CD4-positive, alpha-beta T cell treated with Interleukin-6 at 100 ng/mL for 8 hours (primary cell): ENCODE results near the gene PRDM16.

ENCODE experiments used
- DNase-seq: peaks from one replicate; pipeline ENCODE4 v3.0.0-alpha.2; 2020; ENCODE audit warnings: mixed read lengths, low spot score

PRDM16 gene

DNA sequence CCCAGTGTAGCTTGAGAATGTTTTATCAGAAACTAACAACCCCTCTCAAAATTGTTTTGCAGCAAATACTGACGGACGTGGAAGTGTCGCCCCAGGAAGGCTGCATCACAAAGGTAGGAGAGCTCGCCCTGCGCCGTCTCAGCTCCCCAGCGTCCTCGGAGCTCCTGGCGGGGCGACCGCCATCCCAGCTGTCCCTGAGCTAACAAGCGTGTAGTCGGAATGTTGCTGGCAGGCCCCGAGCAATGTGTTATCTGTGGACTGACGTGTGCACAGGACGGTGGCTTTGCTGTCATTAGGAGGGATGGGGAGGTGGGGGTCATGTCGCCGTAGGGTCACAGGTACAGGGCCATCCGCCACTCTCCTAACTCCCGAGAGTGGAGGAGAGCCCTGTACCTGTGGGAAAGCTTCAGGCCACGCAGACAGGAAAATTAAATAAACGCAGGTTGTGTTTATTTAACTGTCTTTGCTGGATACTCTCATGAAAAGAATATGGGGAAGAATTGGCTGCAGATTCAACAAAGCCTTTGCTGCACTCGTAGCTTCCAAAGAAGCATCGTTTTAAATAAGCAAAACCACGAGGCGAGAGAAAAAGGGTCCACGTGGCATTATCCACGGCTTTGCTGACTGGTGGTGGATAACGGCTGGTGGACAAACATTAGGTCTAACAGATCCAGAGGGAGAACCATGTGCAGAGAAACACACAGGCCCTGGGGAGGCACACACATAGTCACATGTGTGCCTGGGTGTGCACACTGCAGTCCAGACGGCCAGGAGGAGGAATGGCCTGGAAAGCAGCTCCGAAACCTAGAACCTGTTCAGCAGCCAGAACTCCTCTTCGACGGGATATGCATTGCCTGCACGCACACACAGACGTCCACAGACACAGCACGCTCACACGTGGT lies 175.3 kb downstream of the PRDM16 start:
- DNase-seq = no peak

DNA sequence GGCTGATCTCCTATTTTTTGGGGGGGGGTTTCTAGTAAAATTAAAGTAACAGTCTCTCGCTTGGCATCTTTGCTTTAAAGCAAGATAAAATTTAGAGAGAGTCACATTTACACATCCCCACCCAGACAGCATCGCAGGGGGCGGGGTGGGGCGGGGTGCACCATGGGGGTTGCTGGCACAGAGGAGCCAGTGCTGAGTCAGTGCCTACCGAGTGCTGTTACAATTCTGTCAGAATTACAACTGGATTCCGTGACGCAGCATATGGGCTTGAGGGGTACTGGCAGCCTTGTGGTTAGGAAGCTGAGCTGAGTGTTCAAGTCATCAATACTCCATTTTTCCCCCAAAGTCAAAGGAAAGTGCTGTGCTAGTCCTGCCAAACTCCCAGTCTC lies 175.9 kb downstream of the PRDM16 start:
- DNase-seq = no peak

DNA sequence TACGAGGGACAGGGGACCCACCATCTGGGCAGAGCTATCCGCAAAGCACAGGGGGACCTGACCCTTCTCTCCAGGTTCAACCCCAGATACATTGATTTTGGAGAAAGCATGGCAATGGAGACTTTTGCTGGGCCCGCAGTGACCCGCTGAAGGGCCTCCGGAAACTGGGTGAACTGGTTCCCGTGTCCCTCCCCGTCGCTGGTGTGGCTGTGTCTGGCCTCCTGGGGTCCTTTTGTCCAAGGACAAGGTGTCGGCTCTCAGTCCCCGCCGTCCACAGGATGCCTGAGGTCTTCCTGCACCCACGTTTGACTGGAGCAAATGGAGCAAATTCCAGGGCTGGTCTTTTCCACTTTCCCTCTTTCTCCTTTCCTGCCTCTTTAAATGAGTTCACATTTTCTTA lies 176.3 kb downstream of the PRDM16 start:
- no peak for DNase-seq

DNA sequence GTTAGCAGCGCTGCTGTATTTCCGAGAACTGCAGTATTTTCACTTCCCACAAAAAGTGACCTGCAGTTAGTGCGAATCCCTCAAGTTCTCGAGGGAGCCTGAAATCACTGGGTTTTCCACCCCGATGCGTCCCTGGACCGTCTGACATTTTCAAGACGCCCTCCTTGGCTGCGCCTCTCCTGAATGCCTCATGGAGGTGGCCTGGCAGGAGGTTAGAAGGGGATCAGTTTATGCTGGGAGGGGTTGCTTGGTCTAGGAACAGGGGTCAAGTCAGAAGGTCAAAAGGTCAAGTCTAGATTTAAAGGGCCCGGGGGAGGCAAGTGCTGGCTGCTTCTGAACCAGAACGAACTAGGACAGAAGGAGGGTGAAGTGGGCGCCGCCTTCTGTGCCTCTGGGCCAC lies 176.8 kb downstream of the PRDM16 start:
- DNase-seq = no peak

DNA sequence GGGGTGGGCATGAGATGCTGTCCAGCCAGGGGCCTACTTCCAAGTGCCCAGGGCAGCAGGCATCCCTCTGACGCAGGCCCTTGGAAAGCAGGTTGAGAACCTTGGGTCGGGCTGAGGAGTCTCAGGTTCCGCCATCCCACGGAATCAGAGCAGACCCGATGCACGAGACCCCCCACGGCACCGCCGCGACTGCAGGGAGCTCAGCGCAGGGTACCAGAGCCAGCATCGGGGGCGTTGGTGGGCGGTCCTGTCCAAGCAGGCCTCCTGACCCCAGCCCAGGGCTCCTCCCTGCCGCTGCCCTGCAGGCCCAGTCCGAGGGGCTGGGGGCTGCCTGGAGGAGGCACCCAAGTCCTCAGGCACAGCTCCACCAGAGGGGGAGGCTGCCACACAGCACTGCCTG lies 177.2 kb downstream of the PRDM16 start:
- no peak for DNase-seq

DNA sequence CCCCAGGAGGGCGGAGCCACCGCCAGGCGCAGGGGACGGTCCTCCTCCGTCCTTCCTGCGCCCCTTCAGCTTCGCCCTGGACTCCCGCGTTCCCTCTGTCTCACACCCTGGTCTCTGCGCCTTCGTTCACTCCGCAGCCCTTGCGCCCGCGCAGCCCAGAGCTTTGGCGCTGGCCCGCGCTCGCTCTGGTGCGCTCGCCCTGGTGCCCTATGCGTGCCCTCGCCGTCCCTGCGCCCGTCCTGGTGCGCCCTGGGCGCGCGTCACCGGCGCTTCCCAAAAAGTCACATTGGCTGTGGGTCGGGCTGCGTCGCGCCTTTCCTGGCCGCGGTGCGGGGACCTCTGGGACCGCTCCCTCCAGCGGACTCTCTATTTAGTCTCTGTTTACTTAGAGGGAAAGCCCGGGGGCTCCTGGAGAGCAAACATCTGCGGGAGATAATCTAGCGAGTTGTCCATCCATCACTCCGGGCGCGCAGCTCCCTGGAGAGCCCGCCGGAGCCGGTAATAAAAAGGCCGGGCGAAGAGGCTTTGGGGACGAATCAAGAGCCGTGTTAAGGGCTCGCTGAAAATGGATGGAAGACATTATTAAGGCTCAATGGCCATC lies 178.6 kb downstream of the PRDM16 start:
- no peak for DNase-seq

DNA sequence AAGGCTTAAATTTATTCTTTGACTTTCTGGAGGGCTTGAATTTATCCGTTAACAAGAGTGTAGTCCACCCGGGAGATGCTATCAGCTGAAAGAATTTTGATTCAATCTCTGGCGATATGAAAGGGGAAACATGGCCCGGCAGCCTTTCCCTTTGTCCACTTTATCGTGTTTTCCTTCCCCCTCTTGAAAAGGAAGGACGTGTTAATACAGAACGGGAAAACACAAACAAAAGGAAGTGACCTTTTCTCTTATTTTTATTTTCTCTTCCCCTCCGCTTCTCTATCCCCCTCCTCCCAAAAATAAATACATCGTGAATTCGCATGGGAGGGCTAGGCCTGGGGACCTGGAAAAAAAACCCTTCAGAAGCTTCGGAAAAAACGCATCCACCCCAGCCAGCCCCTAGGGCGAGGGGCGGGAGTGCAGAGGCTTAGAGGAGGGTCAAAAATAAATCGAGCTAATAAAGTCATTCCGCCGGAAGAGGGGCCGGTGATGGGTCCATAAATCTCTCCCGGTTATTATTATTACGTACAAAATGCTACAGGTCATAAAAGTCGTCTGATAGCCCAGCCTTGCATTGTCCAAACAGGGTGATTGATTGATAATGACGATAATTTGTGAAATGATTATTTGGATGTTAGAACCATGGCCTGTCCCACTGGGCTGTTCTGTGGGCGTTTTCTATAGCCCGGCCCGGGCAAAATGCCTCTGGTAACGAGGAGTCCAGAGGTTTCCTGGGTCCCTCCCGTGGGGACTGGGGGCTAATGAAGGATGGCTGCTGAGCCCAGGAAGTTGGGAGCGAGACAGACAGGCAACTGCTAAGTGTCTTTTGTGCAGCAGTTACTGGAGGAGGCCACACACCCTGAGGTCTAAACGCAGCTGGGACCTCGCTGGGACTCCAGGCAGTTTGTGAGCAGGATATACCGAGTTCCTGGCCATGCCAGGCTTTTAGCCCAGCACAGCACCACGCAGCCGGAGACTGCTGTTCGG lies 179.4 kb downstream of the PRDM16 start:
- DNase-seq = no peak

DNA sequence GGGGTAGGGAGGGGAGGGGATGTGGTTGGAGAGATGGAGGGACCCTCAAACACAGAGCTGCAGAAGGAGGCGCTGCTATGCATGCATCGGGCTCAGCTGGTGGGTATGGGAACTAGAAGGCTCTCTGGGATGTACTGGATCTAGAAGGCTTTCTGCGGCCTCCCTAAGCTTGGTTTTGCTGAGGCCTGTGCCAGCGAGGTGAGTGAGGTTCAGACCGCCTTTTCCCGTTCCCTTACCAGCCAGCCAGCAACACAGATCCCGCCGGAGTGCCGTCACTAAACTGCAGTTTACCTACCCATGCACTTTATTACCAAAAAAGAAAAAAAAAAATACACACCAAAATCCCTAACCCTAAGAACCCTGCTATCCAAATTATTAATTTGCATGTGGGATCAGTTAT lies 180.2 kb downstream of the PRDM16 start:
- no peak for DNase-seq

DNA sequence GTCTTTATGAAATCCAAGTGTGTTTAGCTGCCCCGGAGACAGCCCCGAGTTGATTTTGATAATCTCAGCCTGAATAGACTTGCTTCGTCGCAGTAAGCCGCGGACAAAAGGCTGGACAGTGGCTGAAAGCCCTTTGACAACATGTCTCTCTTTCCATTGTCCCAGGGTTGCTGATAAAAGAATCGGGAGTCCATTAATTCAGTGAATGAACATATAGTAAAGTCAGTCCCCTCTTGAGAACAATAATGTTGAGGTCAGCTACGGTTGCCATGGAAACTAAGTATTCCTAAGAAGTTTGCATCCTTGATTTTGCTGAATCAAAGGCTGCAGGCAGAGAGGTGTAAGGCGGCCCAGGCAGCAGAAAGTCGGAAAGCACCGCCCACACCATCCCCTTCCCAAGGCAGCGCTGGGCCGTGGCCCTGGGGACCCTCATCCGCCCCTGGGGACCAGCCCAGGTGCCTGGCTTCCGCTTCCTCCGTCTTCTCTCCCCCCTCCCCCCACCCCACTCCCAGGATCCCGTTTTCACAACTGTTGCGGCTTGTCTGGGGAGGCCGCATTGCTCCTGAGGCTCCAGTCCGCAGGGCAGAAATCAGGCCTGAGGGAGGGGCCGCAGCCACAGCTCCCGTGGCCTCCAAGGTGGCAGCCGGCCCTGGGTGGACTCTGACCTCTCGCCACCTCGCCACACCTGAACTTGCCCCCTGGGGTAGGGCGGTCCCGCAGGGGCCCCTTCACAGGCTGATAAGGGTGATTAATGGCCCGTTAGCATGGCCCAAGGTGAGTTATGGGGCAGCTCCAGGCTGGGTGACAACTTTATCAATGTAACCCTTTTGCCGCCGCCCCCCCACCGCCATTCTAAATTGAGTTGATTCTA lies 180.9 kb downstream of the PRDM16 start:
- no peak for DNase-seq

DNA sequence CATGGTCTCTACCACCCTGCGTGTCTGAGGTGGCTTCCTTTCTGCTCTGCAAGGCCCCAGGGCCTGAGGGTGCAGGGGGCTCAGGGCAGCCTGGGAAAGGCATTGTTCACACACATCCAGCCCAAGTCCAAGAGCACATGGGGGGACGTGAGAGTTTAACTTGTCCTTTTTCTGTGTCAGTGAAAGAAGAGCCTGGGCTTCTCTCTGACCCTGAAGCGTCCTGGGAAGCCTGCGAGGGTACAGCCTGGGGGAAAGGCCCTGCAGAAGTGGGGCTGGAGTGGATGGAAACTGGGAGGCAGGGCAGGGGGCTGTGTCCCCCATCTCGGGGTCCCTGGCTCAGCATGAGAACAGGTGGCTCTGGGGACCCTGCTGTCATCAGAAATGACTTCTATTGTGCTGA lies 181.6 kb downstream of the PRDM16 start:
- DNase-seq = no peak

DNA sequence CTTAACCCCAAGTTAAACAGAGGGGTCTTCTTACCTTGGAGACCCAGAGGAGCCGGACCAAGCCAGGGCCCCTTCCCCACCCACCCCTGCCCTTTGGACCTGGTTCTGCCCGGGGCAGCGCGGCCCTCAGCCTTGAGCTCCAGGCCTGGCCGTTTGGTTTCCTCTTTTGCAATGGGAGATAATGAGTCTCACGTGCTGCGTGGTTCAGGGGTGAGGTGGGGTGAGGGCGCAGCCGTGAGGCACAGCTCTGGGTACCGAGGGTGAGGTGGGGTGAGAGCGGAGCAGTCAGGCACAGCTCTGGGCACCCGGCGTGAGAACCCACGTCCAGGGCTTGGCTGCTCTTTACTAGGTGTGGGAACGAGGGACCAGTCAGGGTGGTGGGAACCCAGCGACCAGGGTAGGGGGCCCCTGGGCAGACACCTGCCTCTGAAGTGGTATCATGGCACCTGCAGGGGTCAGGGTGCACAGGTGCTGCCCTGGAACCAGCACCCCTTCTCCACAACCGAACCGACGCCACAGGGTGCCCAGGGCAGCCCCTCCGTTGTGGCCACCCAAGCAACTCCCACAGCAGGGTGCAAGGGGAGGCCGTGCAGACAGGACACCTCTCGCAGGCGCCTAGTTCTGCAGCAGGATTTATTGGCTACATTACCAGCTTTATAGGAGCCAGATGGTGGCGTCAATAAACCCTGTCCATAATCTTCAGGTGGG lies 182.2 kb downstream of the PRDM16 start:
- DNase-seq = no peak

DNA sequence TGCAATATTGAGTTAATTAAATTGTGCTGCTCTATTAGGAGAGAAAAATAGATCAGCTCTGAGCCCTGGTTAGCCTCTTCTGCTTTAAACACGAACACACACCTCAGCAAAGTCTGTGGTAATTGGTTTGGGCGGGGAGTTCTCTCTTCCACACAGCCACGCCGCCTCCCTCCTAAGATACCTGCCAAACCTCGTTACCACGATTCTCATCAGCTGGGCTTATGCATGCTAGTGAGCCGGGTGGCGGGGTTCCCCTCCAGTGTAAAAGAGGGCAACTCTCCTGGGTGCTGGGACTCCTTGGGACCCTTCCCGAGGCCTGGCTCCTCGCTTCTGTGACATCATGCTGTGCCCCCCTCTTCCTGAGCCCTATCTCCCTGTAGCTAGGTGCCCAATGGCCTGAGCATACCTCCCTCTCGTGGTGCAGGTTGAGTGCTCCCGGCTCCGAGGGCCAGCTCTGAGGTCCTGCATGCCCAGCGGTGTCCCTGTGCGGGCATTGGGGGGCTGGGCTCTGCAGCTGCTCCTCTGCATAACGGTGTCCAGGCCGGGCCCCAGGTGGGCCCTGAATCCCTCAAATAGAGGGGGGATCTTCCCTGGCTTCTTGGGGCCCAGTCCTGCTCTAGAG lies 182.9 kb downstream of the PRDM16 start:
- no peak for DNase-seq

DNA sequence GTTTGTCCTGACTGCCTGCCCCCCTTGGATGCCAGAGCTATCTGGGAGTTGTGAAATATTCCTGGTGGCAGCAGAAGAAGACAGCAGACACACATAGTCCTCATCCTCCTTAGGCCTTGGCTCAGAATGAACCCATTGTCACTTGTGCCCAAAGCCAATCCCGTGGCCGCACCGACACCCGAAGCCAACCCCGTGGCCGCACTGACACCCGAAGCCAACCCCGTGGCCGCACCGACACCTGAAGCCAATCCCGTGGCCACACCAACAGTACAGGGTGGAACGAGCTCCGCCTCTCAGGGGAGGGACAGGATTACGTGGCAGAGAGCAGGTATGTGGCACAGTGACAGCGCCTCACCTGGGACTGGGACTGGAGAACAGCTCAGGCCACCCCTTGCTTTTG lies 186.7 kb downstream of the PRDM16 start:
- no peak for DNase-seq

DNA sequence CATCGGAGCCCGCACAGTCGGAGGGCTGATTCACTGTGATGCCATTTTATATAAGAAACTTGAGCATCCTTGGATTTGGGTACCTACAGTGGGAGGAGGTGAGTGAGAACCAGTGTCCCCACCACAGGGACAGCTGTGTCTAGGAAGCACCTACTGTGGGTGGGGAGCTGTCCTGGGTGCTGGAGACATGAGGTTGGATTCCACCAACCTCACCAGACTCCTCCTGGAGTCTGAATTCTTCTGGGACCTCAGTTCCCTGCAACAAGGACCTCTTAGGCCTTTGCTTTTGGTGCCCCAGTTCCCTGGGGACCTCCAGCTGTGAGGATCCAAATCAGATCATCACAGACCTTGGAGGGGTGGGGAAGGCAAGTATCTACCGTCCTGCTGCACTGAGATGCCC lies 188.8 kb downstream of the PRDM16 start:
- DNase-seq = no peak

DNA sequence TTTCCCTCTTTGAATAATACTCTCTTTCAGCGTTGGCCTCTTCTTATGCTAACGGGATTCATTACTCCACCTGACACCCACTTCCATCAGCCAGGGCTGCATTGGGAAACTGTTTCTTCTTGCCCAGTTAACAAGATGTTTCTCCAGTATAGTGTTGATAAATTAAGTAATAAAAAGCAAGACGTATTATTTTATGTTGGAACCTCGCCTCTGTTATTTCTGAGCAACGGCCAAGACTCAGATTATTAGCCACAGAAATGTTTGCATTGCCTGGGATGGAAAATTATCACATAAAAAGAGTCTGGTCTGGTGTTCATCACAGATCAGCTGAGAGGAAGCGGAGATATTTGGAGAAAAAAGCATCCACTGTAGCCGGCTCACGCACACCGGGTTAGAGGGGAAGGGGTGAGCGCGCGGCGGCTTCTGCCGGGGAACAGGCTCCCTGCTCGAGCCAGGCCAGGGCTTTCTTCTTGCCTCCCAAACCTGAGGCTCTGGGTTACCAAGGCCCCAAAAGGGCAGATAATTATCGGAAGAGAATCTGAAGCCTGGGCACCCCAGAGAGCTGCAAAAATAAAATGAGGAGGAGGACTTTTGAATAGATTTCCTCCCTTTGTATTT lies 189.5 kb downstream of the PRDM16 start:
- no peak for DNase-seq

DNA sequence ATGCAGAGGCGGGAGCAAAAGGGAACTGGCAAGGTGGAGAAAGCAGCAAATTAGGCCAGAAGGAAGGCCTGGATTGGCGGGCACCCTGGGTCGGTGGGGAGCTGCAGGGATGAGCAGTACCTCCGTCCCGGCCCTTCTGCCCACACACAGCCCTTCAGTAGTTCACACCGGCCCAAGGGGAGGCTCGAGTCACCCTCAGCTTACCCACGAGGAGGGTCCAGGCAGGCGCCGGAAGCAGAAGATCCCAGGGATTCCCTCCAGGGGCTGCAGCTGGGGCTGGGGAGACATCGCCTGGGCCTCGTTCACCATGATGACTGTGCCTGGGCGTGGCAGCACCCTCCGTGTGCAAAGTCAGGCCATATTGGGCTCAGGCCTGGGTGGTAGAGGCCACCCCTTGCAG lies 190.0 kb downstream of the PRDM16 start:
- no peak for DNase-seq

DNA sequence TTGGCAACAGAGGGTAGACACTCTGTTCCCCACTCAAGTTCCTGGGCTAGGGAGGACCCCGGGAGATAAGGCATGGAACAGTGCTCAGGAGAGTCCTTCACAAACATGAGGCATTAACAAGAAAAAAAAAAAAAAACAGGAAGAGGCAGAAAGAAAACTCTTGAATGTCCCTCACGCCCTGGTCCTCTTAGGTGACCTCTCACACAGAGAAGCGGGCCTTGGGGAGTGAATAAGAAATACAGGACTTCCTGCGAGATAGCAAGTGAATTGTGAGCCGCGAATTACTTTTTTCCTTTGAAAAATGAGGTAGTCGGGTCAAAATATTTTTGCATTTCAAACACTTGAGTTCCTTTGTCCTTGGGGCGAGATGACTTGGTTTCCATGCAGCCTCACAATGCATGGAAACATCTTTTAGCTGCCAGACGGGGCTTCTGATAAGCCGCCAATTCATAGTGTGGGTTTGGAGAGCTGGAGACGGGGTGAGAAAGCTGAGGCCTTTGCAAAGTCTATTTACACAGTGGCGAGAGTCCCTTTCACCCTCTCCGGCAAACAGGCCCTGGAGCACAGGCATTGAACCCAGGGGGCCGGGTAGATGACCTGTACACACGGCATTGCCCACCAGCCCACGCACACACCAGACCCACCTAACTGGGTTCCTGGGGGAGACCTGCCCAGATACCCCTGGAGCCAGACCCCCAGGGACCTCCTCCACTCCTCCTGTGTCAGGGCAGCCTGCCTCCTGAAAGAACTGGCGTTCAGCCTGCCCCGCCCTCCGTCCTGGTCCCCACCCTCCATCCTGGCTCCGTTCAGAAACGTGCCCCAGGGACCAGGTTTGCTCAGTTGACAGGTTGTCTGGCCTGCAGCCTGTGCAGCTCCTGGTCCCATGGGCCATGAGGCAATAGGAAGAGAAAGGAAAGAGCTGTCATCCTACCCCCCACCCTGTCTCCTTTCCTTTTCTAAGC lies 192.3 kb downstream of the PRDM16 start:
- DNase-seq = no peak

DNA sequence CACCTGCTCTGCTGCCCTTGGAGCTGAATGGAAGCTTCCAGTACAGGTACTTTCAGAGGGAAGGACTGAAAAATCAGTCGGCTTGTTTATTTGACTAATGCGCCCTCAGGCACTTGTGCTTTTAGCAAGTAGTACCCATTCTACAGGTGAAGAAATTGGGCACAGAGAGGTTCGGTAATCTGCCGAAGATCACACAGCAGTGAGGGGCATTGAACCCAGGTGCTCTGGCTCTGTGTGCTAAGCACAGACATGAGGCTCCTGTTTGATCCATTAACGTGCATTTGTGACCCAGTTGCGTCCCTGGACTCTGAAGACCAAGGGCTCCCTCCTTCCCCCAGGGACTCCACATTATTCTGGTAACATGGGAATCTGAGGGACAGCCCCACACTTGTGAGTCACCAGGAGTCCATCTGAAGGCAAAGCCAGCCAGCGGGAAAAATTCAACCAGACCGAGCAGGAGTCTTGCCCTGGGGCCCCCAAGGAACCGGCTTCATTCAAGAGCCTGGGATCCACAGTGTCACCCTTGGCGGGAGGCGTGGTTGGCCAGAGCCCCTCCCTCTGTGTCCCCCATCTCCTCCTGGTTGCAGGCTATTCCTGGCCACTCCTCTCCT lies 193.1 kb downstream of the PRDM16 start:
- no peak for DNase-seq
